ENCODE data around the gene FCRL2.

Gene FCRL2, protein sequence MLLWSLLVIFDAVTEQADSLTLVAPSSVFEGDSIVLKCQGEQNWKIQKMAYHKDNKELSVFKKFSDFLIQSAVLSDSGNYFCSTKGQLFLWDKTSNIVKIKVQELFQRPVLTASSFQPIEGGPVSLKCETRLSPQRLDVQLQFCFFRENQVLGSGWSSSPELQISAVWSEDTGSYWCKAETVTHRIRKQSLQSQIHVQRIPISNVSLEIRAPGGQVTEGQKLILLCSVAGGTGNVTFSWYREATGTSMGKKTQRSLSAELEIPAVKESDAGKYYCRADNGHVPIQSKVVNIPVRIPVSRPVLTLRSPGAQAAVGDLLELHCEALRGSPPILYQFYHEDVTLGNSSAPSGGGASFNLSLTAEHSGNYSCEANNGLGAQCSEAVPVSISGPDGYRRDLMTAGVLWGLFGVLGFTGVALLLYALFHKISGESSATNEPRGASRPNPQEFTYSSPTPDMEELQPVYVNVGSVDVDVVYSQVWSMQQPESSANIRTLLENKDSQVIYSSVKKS

DNA sequence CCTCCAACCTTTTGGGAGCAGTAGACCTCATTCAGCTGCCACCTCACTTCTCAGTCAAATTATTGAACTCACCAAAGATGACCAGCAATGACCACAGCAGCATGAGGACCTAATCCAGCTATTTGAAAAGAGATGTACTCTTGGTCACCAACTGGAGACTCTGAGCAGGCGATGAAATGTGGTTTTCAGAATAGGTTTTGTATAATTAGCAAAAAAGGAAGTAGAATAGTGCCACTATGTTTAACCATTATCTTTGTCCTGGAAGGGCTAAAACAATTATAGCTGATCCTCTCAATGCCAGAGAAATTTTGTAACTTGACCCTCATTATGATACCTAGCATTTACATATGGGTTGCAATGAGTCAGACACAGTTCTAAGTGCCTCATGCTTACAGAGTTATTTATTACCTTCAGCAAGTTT lies at the start of gene FCRL2:
TSS of gene FCRL2 (minus strand) at position 162 of the 421 bp plus-strand sequence. CDS start at position 103, 59 bp downstream.
- DNase-seq (ENCODE audit: low read depth in 2 of 2), result no peak

DNA sequence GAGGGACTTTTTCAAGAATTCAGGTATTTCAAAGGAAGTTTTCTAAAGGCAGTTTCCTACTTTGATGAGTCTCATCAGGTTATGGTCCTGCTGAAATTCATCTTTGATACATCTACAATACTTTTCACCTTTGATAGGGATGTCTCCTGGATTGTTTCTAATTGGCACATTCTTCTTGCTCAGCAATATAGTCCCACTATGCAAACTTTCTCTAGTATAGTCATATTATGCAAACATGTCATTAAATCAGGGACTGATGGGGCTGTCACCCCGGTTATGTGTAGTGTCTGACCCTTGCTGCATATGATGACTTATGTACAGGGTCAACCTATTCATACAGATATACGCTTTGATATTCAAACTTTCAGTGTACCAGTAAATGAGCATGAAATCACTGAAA lies 43.4 kb upstream of the FCRL2 start:
- no peak for DNase-seq (ENCODE audit: low read depth in 2 of 2)

GRCh38 chr1:157819896-157820295 lies 43.0 kb upstream of the FCRL2 start, which contains the start of gene FCRL1:
TSS of gene FCRL1 (minus strand) at chr1:157820120. CDS start at chr1:157820037, 83 bp downstream.
- no peak for DNase-seq (ENCODE audit: low read depth in 2 of 2)

DNA sequence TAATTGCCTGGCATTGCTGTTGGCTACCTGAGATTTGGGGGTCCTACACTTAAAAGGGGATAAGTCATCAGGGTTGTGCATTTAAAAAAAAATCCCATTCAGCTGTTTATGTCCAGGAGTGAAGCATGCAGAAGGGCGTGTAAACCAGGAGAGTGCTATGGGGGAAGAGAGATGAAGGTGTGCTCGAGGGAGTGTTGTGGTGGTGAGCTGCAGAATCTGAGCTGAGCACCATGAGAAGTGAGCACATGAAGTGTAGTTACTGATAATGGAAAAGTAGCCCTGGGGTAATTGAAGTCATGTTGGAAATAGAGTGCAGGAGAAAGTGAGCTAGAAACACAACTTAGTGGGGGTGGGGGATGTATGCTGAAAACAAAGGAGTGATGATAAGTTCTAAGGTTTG lies 42.3 kb upstream of the FCRL2 start:
- DNase-seq (ENCODE audit: low read depth in 2 of 2), result no peak

GRCh38 chr1:157813269-157813668 lies 36.3 kb upstream of the FCRL2 start:
- no peak for DNase-seq (ENCODE audit: low read depth in 2 of 2)

DNA sequence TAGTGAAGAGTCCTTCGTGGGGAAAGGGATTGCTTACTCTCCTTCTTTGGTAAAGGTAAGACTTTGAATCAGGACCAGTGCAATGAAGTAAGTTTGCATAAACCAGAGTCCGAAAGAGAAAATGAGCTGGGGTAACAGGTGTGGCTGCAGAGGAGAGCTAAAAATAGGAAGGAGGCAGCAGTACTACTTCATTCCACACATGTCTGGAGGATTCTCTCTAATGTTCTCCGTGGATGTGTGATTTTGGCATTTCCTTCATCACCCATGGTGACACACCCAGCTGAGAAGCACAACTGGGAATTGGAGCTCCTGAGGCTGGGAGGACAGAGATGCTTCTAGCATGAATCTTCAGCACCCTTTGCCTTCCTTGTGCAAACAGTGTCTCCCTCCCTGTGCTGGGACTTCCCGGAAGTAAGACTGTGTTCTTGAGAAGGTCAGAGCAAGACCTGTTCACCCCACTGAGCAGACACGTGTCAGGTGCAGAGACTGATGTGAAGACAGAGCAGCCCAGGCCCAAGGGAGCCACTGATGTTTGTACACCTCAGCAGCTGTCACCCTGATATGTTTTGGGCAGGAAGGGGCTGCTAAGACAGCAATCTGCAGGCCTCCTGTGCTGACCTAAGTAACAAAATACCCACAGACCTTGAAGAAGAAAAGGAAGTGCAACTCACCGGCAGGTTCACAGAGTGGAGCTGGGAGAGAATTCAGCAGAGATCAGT lies 29.7 kb upstream of the FCRL2 start:
- no peak for DNase-seq (ENCODE audit: low read depth in 2 of 2)

GRCh38 chr1:157803851-157804250 lies 26.9 kb upstream of the FCRL2 start:
- no peak for DNase-seq (ENCODE audit: low read depth in 2 of 2)

GRCh38 chr1:157799996-157800395 lies 23.1 kb upstream of the FCRL2 start:
- no peak for DNase-seq (ENCODE audit: low read depth in 2 of 2)

GRCh38 chr1:157798211-157798610 lies 21.3 kb upstream of the FCRL2 start:
- DNase-seq (ENCODE audit: low read depth in 2 of 2), result no peak

DNA sequence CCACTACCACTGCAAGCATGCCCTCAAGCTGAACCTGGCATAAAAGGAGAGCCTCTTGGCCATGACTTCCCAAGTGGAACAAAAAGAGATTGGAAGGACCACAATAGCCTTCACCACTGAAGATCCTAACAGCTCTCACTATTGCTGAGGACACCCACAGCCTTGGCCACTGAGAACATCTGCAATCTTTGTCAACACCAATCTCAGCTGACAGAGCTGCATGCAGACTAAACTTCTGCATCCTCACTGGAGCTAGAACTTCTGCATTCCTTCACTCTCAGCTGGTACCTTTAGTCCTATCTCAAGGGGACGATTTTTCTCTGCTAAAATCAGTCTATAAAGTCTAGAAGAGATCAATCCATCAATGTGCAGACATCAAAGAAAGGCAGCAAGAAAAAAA lies 8.3 kb upstream of the FCRL2 start:
- DNase-seq (ENCODE audit: low read depth in 2 of 2), result no peak

GRCh38 chr1:157784801-157785200 lies 7.9 kb upstream of the FCRL2 start:
- no peak for DNase-seq (ENCODE audit: low read depth in 2 of 2)

DNA sequence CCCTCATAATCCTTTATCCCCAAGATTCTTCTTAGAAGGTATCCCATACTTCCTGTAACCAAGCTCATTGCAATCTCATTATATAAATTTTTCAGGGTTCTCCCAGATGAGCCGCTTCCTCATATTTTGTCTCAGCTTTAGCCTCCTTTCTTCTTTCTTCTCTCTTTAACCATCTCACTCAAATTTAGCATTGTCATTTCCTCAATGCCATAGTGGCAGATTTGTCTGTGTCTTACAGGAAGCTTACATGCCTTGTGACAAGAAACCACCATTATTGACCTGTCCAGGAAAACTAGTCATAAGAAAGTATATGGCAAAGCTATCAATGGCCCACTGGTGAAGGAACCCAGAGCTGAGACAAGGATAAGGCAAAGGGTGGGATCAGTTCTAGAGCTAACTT lies 6.0 kb upstream of the FCRL2 start:
- no peak for DNase-seq (ENCODE audit: low read depth in 2 of 2)

GRCh38 chr1:157781048-157781447 lies 4.1 kb upstream of the FCRL2 start:
- no peak for DNase-seq (ENCODE audit: low read depth in 2 of 2)

DNA sequence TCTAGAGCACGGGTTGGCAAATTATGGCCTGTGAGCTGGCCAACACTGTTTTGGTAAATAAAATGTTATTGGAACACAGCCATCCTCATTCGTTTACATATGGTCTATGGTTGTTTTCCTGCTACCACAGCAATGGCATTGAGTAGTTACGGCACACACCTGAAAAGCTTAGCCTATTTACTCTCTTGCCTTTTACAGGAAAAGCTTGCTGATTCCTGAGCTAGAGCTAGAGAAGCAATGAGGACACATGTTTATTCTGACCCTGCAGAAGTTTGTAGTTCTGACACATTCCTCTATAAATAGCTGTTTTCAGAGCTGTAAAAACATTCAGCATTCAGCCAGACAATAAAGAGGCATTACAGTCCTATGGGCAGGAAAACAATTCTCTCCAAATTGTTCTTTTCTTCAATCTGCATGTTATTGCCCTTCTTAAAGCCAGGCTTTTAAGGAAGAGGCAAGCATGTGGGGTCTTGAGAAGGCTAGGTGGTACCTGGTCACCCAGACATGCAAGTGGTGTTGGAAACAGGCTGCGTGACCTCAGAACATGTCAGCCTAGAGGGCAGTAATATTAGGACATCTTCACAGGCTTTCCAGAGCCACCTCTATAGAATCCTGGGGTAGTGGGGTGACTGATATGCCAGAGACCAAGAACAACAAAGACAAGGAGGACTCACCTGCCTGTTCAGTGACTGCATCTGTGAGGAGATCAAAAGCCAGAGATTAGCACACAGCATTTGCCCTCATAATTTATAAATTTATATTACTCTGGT lies 1.6 kb downstream of the FCRL2 start:
- no peak for DNase-seq (ENCODE audit: low read depth in 2 of 2)

DNA sequence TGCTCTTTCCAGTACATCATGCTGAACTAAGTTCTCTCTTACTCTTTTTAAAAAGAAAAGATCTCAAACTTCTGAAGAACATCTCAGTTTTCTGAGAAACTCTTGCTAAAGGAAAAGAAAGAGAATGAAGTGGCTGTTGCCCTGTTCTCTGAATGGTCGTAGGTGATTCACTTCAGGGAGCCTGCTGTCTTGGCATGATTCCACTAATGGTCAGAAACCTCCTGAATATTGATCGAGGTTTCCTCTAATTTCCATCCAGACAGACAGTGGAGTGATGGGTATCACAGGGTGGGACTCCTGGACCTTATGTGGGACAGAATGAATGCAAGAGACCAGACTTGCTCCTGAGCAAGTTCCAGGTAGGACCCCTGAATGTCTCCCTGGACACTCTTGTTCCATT lies 2.5 kb downstream of the FCRL2 start:
- no peak for DNase-seq (ENCODE audit: low read depth in 2 of 2)

DNA sequence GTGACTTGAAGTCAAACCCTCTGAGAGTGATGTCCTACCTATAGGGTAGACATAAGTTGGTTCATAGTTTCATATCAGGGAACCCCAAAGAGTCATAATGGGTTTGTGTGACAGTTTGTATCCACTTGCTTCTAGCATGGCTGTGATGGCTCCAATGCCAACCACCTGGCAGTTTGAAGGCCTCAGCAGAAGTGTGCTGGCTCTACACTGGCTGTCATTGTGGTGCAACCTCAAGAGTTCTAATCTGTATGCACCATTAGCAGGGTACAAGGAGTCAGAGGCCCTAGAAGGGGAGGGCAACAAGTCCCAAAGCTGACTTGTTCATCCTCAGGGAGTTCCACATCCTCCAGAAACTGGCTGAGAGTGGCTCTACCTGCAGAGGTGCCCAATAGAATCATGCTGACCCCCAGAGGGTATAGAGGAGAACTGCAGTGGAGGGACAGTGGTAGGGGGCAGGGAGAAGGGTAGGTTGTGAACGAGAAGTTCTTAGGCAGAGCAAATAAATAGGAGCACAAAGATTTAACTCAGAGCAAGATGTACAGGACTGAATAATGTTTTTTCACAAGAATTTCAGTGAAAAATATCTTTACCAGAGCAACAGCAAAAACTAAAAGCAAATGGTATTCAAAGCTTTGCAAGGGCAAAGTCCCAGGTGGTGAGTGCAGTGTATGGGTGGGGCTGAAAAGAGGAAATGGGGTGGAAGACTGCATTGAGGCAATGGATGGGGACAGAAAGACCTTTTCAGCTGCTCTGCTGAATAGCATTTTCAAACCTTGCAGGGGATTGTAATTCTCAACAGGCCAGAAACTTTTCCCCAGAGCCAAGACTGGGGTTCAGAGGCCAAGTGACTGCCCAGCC lies 3.2 kb downstream of the FCRL2 start:
- DNase-seq (ENCODE audit: low read depth in 2 of 2), result no peak

GRCh38 chr1:157771661-157772425 lies 5.1 kb downstream of the FCRL2 start:
- no peak for DNase-seq (ENCODE audit: low read depth in 2 of 2)

DNA sequence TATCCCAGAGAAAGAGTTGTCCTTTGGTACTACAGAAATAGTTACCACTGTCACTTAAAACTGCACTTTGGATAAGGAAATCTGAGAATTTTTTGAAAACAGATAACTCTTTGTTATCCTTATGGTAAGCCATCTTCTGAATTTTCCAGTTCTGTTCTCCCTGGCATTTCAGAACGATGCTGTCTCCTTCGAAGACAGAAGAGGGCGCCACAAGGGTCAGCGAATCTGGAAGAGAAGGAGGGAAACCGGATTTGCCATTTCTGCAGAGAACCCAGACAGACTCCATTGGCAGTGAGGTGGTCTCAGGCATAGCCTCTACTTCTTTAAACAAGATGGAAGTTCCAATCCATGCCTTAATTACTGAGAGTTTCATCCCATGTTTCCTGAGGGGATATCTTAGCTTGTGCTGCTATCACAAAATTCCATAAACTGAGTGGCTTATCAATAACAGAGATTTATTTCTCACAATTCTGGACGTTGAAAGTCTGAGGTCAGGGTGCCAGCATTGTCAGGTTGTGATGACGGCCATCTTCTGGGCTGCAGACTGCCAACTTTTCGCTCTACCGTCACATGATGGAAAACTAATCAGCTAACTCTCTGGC lies 6.4 kb downstream of the FCRL2 start:
- DNase-seq (ENCODE audit: low read depth in 2 of 2), result no peak

GRCh38 chr1:157766792-157767191 lies 10.1 kb downstream of the FCRL2 start:
- no peak for DNase-seq (ENCODE audit: low read depth in 2 of 2)

DNA sequence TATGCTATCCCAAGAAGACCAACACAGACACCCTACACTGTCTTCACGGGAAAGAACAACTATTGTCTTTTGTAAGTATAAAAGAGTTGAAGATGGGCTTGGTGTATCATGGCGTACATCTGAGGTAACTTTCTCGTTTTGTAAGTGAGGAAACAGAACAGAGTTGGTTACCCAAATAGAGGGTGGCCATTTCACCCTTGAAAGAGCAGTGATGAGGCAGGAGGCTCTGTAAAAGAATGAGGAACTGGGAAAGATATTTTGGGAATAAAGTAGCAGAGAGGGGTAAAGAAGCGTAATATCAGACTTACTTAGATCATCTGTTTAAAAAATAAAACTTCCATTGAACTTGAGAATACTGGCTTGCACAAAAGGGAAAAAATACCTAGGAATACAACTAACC lies 18.9 kb downstream of the FCRL2 start:
- DNase-seq (ENCODE audit: low read depth in 2 of 2), result no peak

All from stimulated activated CD4-positive, alpha-beta T cell treated with anti-CD3 and anti-CD28 coated beads, Interleukin-12 subunit alpha, Interleukin-12 subunit beta, amount 100 ng/mL, for 24 hours (primary cell).